ENCODE data around the gene SUPT16H. TPM values are rescaled to one million over a fixed set of nuclear protein-coding genes. Genes with fewer than 3 reads are reported as not detected.

SUPT16H gene
- total and polyA plus RNA-seq, 2 donors (not counting 1 experiment from before 2014, with no cell fraction given): 28.3 to 78.3 TPM

- no peak overlapping the region for H3K27ac Mint-ChIP-seq
- no peaks in the 10 kb centered on the region for H3K4me1 ChIP-seq (ENCODE audit: control insufficient read depth in 2 of 2, insufficient read depth in 2 of 2, low read length in 2 of 2)
- H3K27me3 ChIP-seq (replicated peaks in 1 of 4; ENCODE audit: control extremely low read depth in 1 of 4, control insufficient read depth in 3 of 4, insufficient read depth in 4 of 4, low read length in 3 of 4): no peaks in the 10 kb centered on the region
- H3K4me3 Mint-ChIP-seq: no peak overlapping the region
- no peak for ATAC-seq (ENCODE audit: low read depth)
- H3K27me3 Mint-ChIP-seq: no peaks in the 10 kb centered on the region
- H3K4me3 ChIP-seq (ENCODE audit: control extremely low read depth in 1 of 5, extremely low read depth in 1 of 5, insufficient read depth in 1 of 5, low read depth in 2 of 5, low read length in 4 of 5): no peak overlapping the region
- H3K9me3 ChIP-seq (ENCODE audit: control extremely low read depth in 1 of 3, control insufficient read depth in 2 of 3, insufficient read depth in 1 of 3, low read length in 2 of 3): no peaks in the 10 kb centered on the region
- H3K9ac ChIP-seq (ENCODE audit: low read length): no peak overlapping the region
- no CpG with 5 or more reads among the region's 1 CpG for WGBS (ENCODE audit: insufficient coverage)
- H3K9me3 Mint-ChIP-seq (ENCODE audit: insufficient read depth): no peaks in the 10 kb centered on the region
- no peak overlapping the region for H3K4me2 ChIP-seq (replicated peaks; ENCODE audit: low read depth, low read length, poor library complexity, severe bottlenecking)
- DNase-seq: no peak
- H3K79me2 ChIP-seq (ENCODE audit: control insufficient read depth, insufficient read depth, low read length): no peaks in the 10 kb centered on the region
- no peak overlapping the region for H3K27ac ChIP-seq (ENCODE audit: low read length in 2 of 2)
- ChIA-PET POLR2A (interaction anchor here (0.5 kb wide), 1 partner anchor 31 kb away, joined by 7 read pairs; no protein-coding TSS in a partner anchor), CTCF (no interaction called here)
- H2AFZ ChIP-seq (ENCODE audit: insufficient read depth, low read depth, low read length, poor library complexity, severe bottlenecking): no peak overlapping the region
- H3K36me3 ChIP-seq (replicated peaks in 1 of 2; ENCODE audit: control extremely low read depth in 1 of 2, control insufficient read depth in 1 of 2, extremely low read depth in 1 of 2, insufficient read depth in 2 of 2, low read length in 1 of 2): peaks cover 30 to 72% of the 10 kb centered on the region in 2 experiments
- intact Hi-C loops (cut with micrococcal nuclease): no loop called here
- peaks cover 7% of the 10 kb centered on the region for H4K20me1 ChIP-seq (ENCODE audit: control insufficient read depth, insufficient read depth, low read length, poor library complexity, severe bottlenecking)
- no peak for TF ChIP-seq CTCF (IDR thresholded peaks at IDR 0.05)
- TF ChIP-seq EZH2 (IDR thresholded peaks at IDR 0.05; ENCODE audit: borderline replicate concordance, insufficient read depth, low read depth, low read length, poor library complexity, severe bottlenecking): no peak
- H3K4me1 Mint-ChIP-seq: no peaks in the 10 kb centered on the region
These were observed 30.4 kb upstream of the SUPT16H start for GRCh38 chr14:21414137-21414631.

- no peak overlapping the region for H3K27ac Mint-ChIP-seq
- H3K9me3 Mint-ChIP-seq (ENCODE audit: insufficient read depth): no peaks in the 10 kb centered on the region
- Histone ChIP-seq H3K4me1 (ENCODE audit: control insufficient read depth in 2 of 2, insufficient read depth in 2 of 2, low read length in 2 of 2) (no peaks in the 10 kb centered on the region), H3K36me3 (replicated peaks in 1 of 2; ENCODE audit: control extremely low read depth in 1 of 2, control insufficient read depth in 1 of 2, extremely low read depth in 1 of 2, insufficient read depth in 2 of 2, low read length in 1 of 2) (peaks cover 24 to 90% of the 10 kb centered on the region in 2 experiments), H3K27me3 (replicated peaks in 1 of 4; ENCODE audit: control extremely low read depth in 1 of 4, control insufficient read depth in 3 of 4, insufficient read depth in 4 of 4, low read length in 3 of 4) (no peaks in the 10 kb centered on the region), H3K27ac (ENCODE audit: low read length in 2 of 2) (no peak overlapping the region), H3K4me2 (replicated peaks; ENCODE audit: low read depth, low read length, poor library complexity, severe bottlenecking) (no peak overlapping the region), H3K4me3 (ENCODE audit: control extremely low read depth in 1 of 5, extremely low read depth in 1 of 5, insufficient read depth in 1 of 5, low read depth in 2 of 5, low read length in 4 of 5) (no peak overlapping the region), H3K9me3 (ENCODE audit: control extremely low read depth in 1 of 3, control insufficient read depth in 2 of 3, insufficient read depth in 1 of 3, low read length in 2 of 3) (no peaks in the 10 kb centered on the region), H2AFZ (ENCODE audit: insufficient read depth, low read depth, low read length, poor library complexity, severe bottlenecking) (no peak overlapping the region), H4K20me1 (ENCODE audit: control insufficient read depth, insufficient read depth, low read length, poor library complexity, severe bottlenecking) (no peaks in the 10 kb centered on the region), H3K79me2 (ENCODE audit: control insufficient read depth, insufficient read depth, low read length) (no peaks in the 10 kb centered on the region), H3K9ac (ENCODE audit: low read length) (no peak overlapping the region)
- intact Hi-C loops (cut with micrococcal nuclease): no loop called here
- ATAC-seq (ENCODE audit: low read depth) (no peak), DNase-seq (no peak)
- ChIA-PET CTCF (no interaction called here), POLR2A (no interaction called here)
- H3K27me3 Mint-ChIP-seq: no peaks in the 10 kb centered on the region
- 100% methylated on average over 3 of the region's 3 CpGs for WGBS (ENCODE audit: insufficient coverage)
- no peak overlapping the region for H3K4me3 Mint-ChIP-seq
- H3K4me1 Mint-ChIP-seq: no peaks in the 10 kb centered on the region
- TF ChIP-seq EZH2 (IDR thresholded peaks at IDR 0.05; ENCODE audit: borderline replicate concordance, insufficient read depth, low read depth, low read length, poor library complexity, severe bottlenecking): no peak
- no peak for TF ChIP-seq CTCF (IDR thresholded peaks at IDR 0.05)
These were observed 24.3 kb upstream of the SUPT16H start for GRCh38 chr14:21408147-21408546.
